HCT116 (cell line): ENCODE data around the gene CACNA1C.

ENCODE experiments used
- CEBPB ChIP-seq: IDR thresholded peaks from 2 replicates; pipeline ENCODE4 v1.6.1; 2012; ENCODE audit warnings: low read depth
- EGR1 ChIP-seq: IDR thresholded peaks from 2 replicates; pipeline ENCODE4 v1.6.1; 2012; ENCODE audit warnings: low read depth
- EZH2 ChIP-seq: fragments of 200-600 bp; sonication (generic); IDR thresholded peaks from 2 replicates; pipeline ENCODE4 v1.6.1; 2017; ENCODE audit warnings: antibody characterized with exemption, mixed run types
- JUND ChIP-seq: IDR thresholded peaks from 2 replicates; pipeline ENCODE4 v1.6.1; 2012
- POLR2A ChIP-seq: IDR thresholded peaks from 2 replicates; pipeline ENCODE4 v1.7.0; 2011; ENCODE audit warnings: borderline replicate concordance; ENCODE audit not compliant: insufficient read depth, insufficient read length; ENCODE audit errors: extremely low read depth
- POLR2AphosphoS5 ChIP-seq: IDR thresholded peaks from 2 replicates; pipeline ENCODE4 v1.6.1; 2011; ENCODE audit warnings: mild to moderate bottlenecking, low read depth, low read length, moderate library complexity
- RAD21 ChIP-seq: IDR thresholded peaks from 2 replicates; pipeline ENCODE4 v1.6.1; 2012; ENCODE audit warnings: low read depth, mild to moderate bottlenecking
- TCF7L2 ChIP-seq: IDR thresholded peaks from 2 replicates; pipeline ENCODE4 v1.7.0; 2011; ENCODE audit warnings: borderline replicate concordance, inconsistent platforms; ENCODE audit not compliant: insufficient read depth, insufficient read length; ENCODE audit errors: extremely low read depth
- YY1 ChIP-seq: IDR thresholded peaks from 2 replicates; pipeline ENCODE4 v1.6.1; 2011; ENCODE audit warnings: low read length, low read depth, moderate library complexity, mild to moderate bottlenecking; ENCODE audit not compliant: insufficient replicate concordance; ENCODE audit errors: extremely low read depth
- ZNF274 ChIP-seq: fragments of 200-500 bp; sonication (Bioruptor generic); IDR thresholded peaks from 2 replicates; pipeline ENCODE4 v1.6.1; 2014; ENCODE audit warnings: mild to moderate bottlenecking, low read depth, low read length, inconsistent platforms
- TF ChIP-seq, protein P1 (sequence below), 3 experiments: fragments of 200-600 bp in 1 of 3; sonication (generic) in 1 of 3; IDR thresholded peaks in 2 of 3; conservative IDR thresholded peaks in 1 of 3; 2 replicates each; pipeline ENCODE4 v1.5.1; 2012 to 2017; ENCODE audit warnings: low read depth in 2 of 3, low read length in 2 of 3, antibody characterized with exemption in 1 of 3, borderline replicate concordance in 1 of 3, control low read depth in 1 of 3, mild to moderate bottlenecking in 1 of 3, mixed read lengths in 1 of 3, mixed run types in 1 of 3, moderate library complexity in 1 of 3; ENCODE audit not compliant: insufficient read depth in 1 of 3
- TF ChIP-seq, protein P2 (sequence below): IDR thresholded peaks from 2 replicates; pipeline ENCODE4 v1.6.1; 2012; ENCODE audit warnings: low read depth

DNA sequence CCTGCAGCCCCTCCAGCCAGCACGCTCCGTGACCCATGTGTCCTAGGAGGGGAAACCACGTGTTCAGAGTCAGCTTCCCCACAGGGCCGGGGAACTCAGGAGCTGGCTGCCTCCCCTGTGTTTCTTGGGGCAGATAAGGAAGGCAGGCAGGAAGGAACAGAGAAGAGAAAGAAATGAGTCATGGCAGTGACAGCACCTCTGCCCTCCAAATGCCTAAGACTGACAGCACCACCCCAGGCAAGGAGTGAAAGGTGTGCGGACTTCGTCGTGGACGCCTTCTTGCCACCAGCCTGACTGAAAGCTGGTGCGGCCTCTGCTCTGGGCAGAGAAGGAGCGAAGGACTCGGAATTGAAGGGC lies 575.0 kb downstream of the CACNA1C start:
- TF ChIP-seq EZH2: no peak
- no peak for TF ChIP-seq YY1
- no peak for TF ChIP-seq POLR2A
- TF ChIP-seq, protein P1, sequence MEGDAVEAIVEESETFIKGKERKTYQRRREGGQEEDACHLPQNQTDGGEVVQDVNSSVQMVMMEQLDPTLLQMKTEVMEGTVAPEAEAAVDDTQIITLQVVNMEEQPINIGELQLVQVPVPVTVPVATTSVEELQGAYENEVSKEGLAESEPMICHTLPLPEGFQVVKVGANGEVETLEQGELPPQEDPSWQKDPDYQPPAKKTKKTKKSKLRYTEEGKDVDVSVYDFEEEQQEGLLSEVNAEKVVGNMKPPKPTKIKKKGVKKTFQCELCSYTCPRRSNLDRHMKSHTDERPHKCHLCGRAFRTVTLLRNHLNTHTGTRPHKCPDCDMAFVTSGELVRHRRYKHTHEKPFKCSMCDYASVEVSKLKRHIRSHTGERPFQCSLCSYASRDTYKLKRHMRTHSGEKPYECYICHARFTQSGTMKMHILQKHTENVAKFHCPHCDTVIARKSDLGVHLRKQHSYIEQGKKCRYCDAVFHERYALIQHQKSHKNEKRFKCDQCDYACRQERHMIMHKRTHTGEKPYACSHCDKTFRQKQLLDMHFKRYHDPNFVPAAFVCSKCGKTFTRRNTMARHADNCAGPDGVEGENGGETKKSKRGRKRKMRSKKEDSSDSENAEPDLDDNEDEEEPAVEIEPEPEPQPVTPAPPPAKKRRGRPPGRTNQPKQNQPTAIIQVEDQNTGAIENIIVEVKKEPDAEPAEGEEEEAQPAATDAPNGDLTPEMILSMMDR (IDR thresholded peaks at IDR 0.05 in 2 of 3, conservative IDR thresholded peaks at IDR 0.05 in 1 of 3; ENCODE audit: borderline replicate concordance in 1 of 3, insufficient read depth in 1 of 3, low read depth in 2 of 3, low read length in 2 of 3): no peak
- TF ChIP-seq CEBPB: no peak
- no peak for TF ChIP-seq RAD21
- TF ChIP-seq, protein P2, sequence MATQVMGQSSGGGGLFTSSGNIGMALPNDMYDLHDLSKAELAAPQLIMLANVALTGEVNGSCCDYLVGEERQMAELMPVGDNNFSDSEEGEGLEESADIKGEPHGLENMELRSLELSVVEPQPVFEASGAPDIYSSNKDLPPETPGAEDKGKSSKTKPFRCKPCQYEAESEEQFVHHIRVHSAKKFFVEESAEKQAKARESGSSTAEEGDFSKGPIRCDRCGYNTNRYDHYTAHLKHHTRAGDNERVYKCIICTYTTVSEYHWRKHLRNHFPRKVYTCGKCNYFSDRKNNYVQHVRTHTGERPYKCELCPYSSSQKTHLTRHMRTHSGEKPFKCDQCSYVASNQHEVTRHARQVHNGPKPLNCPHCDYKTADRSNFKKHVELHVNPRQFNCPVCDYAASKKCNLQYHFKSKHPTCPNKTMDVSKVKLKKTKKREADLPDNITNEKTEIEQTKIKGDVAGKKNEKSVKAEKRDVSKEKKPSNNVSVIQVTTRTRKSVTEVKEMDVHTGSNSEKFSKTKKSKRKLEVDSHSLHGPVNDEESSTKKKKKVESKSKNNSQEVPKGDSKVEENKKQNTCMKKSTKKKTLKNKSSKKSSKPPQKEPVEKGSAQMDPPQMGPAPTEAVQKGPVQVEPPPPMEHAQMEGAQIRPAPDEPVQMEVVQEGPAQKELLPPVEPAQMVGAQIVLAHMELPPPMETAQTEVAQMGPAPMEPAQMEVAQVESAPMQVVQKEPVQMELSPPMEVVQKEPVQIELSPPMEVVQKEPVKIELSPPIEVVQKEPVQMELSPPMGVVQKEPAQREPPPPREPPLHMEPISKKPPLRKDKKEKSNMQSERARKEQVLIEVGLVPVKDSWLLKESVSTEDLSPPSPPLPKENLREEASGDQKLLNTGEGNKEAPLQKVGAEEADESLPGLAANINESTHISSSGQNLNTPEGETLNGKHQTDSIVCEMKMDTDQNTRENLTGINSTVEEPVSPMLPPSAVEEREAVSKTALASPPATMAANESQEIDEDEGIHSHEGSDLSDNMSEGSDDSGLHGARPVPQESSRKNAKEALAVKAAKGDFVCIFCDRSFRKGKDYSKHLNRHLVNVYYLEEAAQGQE: no peak
- no peak for TF ChIP-seq TCF7L2
- no peak for TF ChIP-seq JUND
- TF ChIP-seq POLR2AphosphoS5: no peak
- no peak for TF ChIP-seq EGR1
- no peak for TF ChIP-seq ZNF274
